Measurements from ENCODE around the gene LACTBL1.

LACTBL1 gene

GRCh38 chr1:22935433-22935832 lies 37.2 kb downstream of the LACTBL1 start:
- no peak for DNase-seq

- DNase-seq: no peak
Observed at GRCh38 chr1:22932803-22933470, 39.7 kb downstream of the LACTBL1 start.

- peak; percentile 8 to 61 for DNase-seq
Observed at GRCh38 chr1:22930240-22930912, 42.3 kb downstream of the LACTBL1 start.

DNA sequence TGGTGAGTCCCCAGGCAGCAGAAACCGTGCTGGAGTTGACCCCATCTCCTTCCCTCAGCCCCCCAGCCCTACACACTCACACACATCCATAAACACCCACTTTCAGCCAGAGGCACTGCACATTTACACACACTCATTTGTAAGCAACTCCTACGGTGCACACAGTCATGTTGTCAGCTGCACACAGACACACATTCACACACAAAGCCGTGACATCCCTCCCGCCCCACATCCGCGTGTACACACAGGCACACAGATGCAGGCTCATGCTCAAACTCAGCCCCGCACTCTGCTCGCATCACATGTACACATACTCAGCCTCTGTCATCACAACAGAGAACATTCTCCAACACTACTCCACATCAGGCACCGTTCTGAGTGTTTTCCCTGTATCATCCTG lies 47.6 kb downstream of the LACTBL1 start:
- DNase-seq: no peak

GRCh38 chr1:22922640-22923039 lies 50.0 kb downstream of the LACTBL1 start:
- DNase-seq: no peak

GRCh38 chr1:22921452-22922126 lies 51.1 kb downstream of the LACTBL1 start:
- no peak for DNase-seq

DNA sequence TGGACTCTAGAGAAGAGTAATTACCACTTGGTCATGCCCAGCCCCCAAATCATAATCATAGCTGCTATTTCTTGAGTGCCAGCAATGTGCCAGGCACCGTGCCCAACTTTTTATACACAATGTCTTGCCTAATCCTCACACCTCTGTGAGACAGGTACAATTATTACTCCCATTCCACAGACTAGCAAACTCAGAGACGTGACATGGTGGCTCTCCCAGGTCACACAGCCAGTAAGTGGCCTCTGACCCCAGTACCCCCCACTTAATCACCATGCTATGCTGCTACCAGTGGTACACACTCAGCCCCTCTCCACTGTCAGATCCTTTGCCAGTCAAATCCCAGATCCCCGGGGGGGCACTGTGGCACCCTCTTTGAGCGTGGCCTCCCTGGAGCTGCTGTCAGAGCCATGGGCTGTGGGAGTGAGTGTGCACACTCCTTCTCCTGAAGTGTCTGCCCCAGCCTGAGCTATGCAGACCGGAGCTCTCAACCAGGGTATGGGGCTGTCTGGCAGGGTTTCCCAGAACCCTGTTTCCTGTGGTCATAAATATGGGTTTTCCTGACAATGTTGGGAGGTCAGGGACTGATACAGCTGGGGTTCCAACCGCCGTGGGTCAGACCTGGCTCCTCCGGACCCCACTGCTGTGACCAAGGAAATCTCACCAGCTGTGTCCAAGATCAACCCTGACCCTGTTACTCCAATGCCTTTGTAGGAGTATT lies 51.8 kb downstream of the LACTBL1 start:
- no peak for DNase-seq

- no peak for DNase-seq
Observed at GRCh38 chr1:22920026-22920733, 52.5 kb downstream of the LACTBL1 start.

- no peak for DNase-seq
Observed at GRCh38 chr1:22919341-22920025, 53.2 kb downstream of the LACTBL1 start.

- DNase-seq: no peak
Observed at GRCh38 chr1:22918644-22919043, 54.0 kb downstream of the LACTBL1 start.

DNA sequence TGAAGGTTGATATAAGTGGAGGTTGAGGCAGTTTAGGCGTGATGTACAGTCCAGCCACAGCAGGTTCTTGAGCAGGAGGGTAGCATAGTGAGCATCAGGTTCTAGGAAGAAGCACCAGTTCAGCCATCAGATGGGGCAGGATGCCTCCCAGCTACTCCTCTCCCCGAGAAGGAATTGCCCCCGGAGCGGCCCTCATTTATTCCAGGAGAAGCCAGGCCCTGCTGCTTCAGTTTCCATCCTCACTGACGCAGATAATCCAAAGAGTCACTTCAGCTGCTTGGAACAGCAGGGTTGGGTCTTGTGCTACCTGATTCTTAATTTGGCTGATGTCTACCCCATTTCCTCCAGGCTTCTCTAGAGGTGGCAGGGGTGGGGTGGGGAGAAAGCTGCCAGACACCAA lies 54.7 kb downstream of the LACTBL1 start:
- no peak for DNase-seq

- DNase-seq: no peak
Observed at GRCh38 chr1:22916471-22916820, 56.2 kb downstream of the LACTBL1 start.

- no peak for DNase-seq
Observed at GRCh38 chr1:22915816-22916470, 56.7 kb downstream of the LACTBL1 start.

DNA sequence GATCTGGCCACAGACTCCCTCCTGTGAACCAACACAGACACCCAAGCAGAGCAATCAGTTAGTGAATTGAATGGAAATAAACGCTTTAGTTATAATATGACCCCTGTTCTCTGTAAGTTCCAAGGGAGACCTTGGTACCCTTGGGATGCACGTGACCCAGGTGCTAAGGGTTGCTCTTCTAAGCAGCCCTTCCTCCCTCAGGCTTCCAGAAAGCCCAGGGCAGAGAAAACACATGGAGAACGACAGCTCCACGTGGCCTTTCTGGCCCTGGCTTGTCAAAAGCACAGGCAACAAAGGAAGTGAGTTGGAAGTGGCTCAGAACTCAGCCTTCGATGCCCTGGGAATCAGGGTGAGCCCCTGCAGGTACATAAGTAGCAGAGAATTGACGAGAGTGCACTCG lies 57.4 kb downstream of the LACTBL1 start:
- DNase-seq: no peak

DNA sequence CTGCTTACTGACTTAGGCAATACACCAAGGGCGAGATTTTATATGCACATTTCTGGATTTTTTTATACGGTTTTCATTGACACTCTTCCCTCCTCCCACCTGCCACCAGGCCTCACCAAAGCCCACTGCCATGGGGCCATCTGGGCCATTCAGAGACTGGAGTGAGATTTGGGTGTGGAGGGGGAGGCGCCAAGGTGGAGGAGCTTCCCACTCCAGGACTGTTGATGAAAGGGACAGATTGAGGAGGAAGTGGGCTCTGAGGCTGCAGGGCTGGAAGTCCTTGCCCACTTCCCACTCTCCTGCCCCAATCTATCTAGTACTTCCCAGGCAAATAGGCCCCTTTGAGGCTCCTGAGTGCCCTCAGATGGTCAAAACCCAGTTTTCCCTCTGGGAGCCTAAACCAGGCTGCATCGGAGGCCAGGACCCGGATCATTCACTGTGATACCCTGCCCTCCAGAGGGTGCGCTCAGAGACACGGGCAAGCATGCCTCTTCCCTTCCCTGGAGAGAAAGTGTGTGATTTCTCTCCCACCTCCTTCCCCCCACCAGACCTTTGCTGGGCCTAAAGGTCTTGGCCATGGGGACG lies 57.9 kb downstream of the LACTBL1 start:
- no peak for DNase-seq

DNA sequence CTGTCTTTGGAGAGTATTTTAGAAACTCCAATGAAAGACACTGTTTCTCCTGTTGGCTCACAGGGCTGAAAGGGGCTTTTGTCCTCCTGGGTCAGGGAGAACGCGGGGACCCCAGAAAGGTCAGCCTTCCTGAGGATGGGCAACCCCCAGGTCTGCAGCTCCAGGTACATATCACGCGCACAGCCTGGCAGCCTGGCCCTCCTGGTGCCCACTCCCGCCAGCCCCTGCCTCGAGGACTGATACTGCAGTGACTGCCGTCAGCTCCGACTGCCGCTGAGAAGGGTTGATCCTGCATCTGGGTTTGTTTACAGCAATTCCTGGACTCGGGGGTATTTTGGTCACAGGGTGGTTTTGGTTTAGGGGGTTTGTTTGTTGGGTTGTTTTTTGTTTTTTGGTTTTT lies 58.5 kb downstream of the LACTBL1 start:
- DNase-seq: no peak

- DNase-seq: no peak
Observed at GRCh38 chr1:22913421-22914141, 59.1 kb downstream of the LACTBL1 start.

GRCh38 chr1:22912311-22912710 lies 60.4 kb downstream of the LACTBL1 start:
- DNase-seq: no peak

- no peak for DNase-seq
Observed at GRCh38 chr1:22910986-22911651, 61.5 kb downstream of the LACTBL1 start.

DNA sequence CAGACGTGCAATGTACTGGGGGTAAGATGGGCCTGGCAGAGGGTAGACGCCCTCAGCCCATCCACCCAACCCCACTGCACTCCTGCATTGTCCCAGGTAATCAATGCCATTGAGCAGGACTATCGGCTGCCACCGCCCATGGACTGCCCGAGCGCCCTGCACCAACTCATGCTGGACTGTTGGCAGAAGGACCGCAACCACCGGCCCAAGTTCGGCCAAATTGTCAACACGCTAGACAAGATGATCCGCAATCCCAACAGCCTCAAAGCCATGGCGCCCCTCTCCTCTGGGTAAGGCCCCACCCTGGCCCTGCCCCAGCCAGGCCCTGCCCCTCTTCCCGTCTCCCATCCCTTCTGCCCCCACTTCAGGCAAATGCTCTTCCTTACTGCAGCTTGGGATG lies 62.4 kb downstream of the LACTBL1 start:
- DNase-seq: no peak
